Endothelial cell of umbilical vein (primary cell): Measurements from ENCODE around the gene ADSS1. TPM values are rescaled to one million over a fixed set of nuclear protein-coding genes. Genes with fewer than 3 reads are reported as not detected.
"Not testable (repeated sequence)": the region's sequence is repeated elsewhere in the genome, so short reads cannot be mapped to it uniquely, and the experiment has no call there.

Experiments used
- BruUV-seq: library from RNA; stranded (reverse); fragments of 400-500 nt; replicated peaks from 2 replicates; lab custom pipeline; 2021; lab: Mats Ljungman, UMichigan
- CTCF ChIA-PET: fragments of 300-600, 350-600 bp; sonication (Branson Sonifier 250); formaldehyde crosslinking; loops from one replicate; lab custom pipeline; 2021; ENCODE audit warnings: antibody characterized with exemption, inconsistent platforms; lab: Charles Lee
- POLR2A ChIA-PET: fragments of 300-600, 350-600 bp; sonication (Branson Sonifier 250); formaldehyde crosslinking; loops from one replicate; lab custom pipeline; 2021; ENCODE audit warnings: antibody characterized with exemption, inconsistent platforms; lab: Charles Lee
- DNase-seq: peaks from one replicate; pipeline ENCODE4 v3.0.0-alpha.2; 2011; ENCODE audit warnings: low read depth, low spot score
- FAIRE-seq: peaks from 2 replicates; lab custom pipeline; 2011; peaks lifted over from hg19 to GRCh38; lab: Jason Lieb, UNC
- H2AFZ ChIP-seq: 2 replicates; pipeline ENCODE4 v1.6.0; 2012; ENCODE audit warnings: low read depth, low read length, control low read depth, inconsistent platforms
- H3K27ac ChIP-seq: 2 replicates; pipeline ENCODE4 v1.5.1; 2011; ENCODE audit warnings: low read depth, mild to moderate bottlenecking, control low read depth, low read length, moderate library complexity; ENCODE audit not compliant: insufficient read depth
- H3K27me3 ChIP-seq, 2 experiments: 2 replicates each; pipeline versions ENCODE4 v1.6.0 to v1.6.1; 2011; ENCODE audit warnings: low read length in 2 of 2, mixed read lengths in 1 of 2; ENCODE audit not compliant: control insufficient read depth in 2 of 2, insufficient read depth in 2 of 2
- H3K36me3 ChIP-seq, 2 experiments: 2 replicates in 1 of 2; 3 replicates in 1 of 2; pipeline ENCODE4 v1.5.1; 2011; ENCODE audit warnings: low read length in 2 of 2, mild to moderate bottlenecking in 1 of 2, moderate library complexity in 1 of 2; ENCODE audit not compliant: control insufficient read depth in 2 of 2, insufficient read depth in 2 of 2; ENCODE audit errors: extremely low read depth in 1 of 2
- H3K4me1 ChIP-seq: 3 replicates; pipeline ENCODE4 v1.5.1; 2011; ENCODE audit warnings: mild to moderate bottlenecking, low read length; ENCODE audit not compliant: control insufficient read depth, insufficient read depth; ENCODE audit errors: extremely low read depth
- H3K4me2 ChIP-seq: 2 replicates; pipeline ENCODE4 v1.6.1; 2011; ENCODE audit warnings: low read length, control low read depth, mixed read lengths; ENCODE audit not compliant: insufficient read depth
- H3K4me3 ChIP-seq, 3 experiments: fragments of 200-600 bp in 1 of 3; sonication (generic), shearing (Covaris generic) in 1 of 3; replicated peaks in 1 of 3; 2 replicates each; pipeline ENCODE4 v1.5.1; 2011 to 2016; ENCODE audit warnings: control low read depth in 3 of 3, low read length in 3 of 3, mild to moderate bottlenecking in 2 of 3, inconsistent platforms in 1 of 3, low read depth in 1 of 3, moderate library complexity in 1 of 3; ENCODE audit not compliant: insufficient read depth in 1 of 3
- H3K79me2 ChIP-seq: 2 replicates; pipeline ENCODE4 v1.6.0; 2012; ENCODE audit warnings: low read length, inconsistent platforms; ENCODE audit not compliant: control insufficient read depth, insufficient read depth
- H3K9ac ChIP-seq: replicated peaks from 2 replicates; pipeline ENCODE3; 2011; ENCODE audit warnings: low read length, control low read depth; ENCODE audit not compliant: insufficient read depth; ENCODE audit errors: extremely low read depth
- H3K9me1 ChIP-seq: replicated peaks from 3 replicates; pipeline ENCODE4 v1.6.0; 2011; ENCODE audit warnings: mild to moderate bottlenecking, low read length; ENCODE audit not compliant: control insufficient read depth, insufficient read depth; ENCODE audit errors: extremely low read depth
- H3K9me3 ChIP-seq: replicated peaks from 2 replicates; pipeline ENCODE4 v1.5.1; 2012; ENCODE audit warnings: low read length, inconsistent platforms; ENCODE audit not compliant: control insufficient read depth, insufficient read depth
- H4K20me1 ChIP-seq: replicated peaks from 2 replicates; pipeline ENCODE3; 2011; ENCODE audit warnings: mild to moderate bottlenecking, low read length; ENCODE audit not compliant: control insufficient read depth, insufficient read depth; ENCODE audit errors: extremely low read depth
- FOS ChIP-seq: IDR thresholded peaks from 2 replicates; pipeline ENCODE4 v1.6.1; 2011; ENCODE audit warnings: mild to moderate bottlenecking, low read length, moderate library complexity, borderline replicate concordance; ENCODE audit not compliant: insufficient read depth
- GATA2 ChIP-seq: IDR thresholded peaks from 2 replicates; pipeline ENCODE4 v1.7.0; 2011; ENCODE audit warnings: low read depth, mild to moderate bottlenecking, moderate library complexity, mixed read lengths, low read length; ENCODE audit not compliant: insufficient read length, insufficient read depth
- JUN ChIP-seq: IDR thresholded peaks from 2 replicates; pipeline ENCODE4 v1.6.1; 2011; ENCODE audit warnings: borderline replicate concordance, low read depth; ENCODE audit not compliant: insufficient read length, insufficient read depth
- MAX ChIP-seq: IDR thresholded peaks from 2 replicates; pipeline ENCODE4 v1.6.1; 2011; ENCODE audit not compliant: insufficient read depth, insufficient read length
- MYC ChIP-seq: IDR thresholded peaks from one replicate; pipeline ENCODE4 v1.6.1; 2011; ENCODE audit warnings: mild to moderate bottlenecking, low read depth, low read length
- POLR2A ChIP-seq: IDR thresholded peaks from 2 replicates; pipeline ENCODE4 v1.6.1; 2012; ENCODE audit warnings: low read depth, mild to moderate bottlenecking, control low read depth, low read length
- dilution Hi-C: fragments of 300-500 bp; cut with MboI; formaldehyde crosslinking; loops from one replicate; pipeline ENCODE4 v1.15.0; 2019; ENCODE audit warnings: low sequenced_read_pairs; ENCODE audit not compliant: extremely low pct_ligation_motif_present
- intact Hi-C: fragments of 100-400 bp; cut with micrococcal nuclease; formaldehyde crosslinking; loops from one replicate; pipeline ENCODE4 v1.10.0; 2022
- polyA plus RNA-seq, 4 experiments: library from polyadenylated mRNA; depleted of rRNA in 3 of 4; stranded (reverse) in 3 of 4; unstranded in 1 of 4; fragments of >200 nt; gene quantifications; 2 replicates each; pipeline versions ENCODE4 v1.2.1 to v1.2.3, GENCODE V29; 2011 to 2012; ENCODE audit warnings: missing spikeins in 1 of 4
- total RNA-seq: library from RNA; stranded (reverse); gene quantifications from 2 replicates; pipeline ENCODE4 v1.2.3, GENCODE V29; 2021

ADSS1 gene
- total and polyA plus RNA-seq, 2 donors (not counting 3 experiments of a cell fraction or from before 2014, with no cell fraction given) = 1.9 TPM

DNA sequence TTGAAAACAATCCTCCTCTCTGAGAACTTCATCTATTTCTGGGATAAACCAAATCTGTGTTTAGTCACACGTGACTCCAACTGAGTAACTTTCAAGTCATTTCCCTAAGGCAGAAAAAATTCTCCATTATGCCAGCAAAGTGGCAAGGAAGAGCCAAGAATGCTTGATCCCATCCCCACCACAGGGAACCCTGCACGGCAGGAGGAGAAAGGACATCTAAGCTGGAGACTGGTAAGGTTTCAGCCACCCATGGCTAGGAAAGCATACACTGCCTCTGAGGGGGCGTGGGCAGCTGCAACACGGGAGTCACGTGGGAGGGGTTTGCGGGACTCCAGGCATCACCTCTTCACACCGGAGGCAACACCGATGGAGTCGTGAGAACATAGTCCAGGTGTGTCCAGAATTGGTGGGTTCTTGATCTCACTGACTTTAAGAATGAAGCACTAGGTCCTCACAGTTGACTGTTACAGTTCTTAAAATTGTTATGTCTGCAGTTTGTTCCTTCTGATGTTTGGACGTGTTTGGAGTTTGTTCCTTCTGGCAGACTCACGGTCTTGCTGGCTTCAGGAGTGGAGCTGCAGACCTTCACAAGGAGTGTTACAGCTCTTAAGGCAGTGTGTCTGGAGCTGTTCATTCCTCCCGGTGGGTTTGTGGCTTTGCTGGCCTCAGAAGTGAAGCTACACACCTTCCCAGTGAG lies 26.2 kb downstream of the ADSS1 start:
- Histone ChIP-seq H3K4me3 (no peak overlapping the region), H3K4me2 (no peak overlapping the region), H3K36me3 (no peaks in the 10 kb centered on the region), H3K79me2 (peaks cover 19% of the 10 kb centered on the region), H3K9ac (no peak overlapping the region), H2AFZ (no peak overlapping the region), H4K20me1 (no peaks in the 10 kb centered on the region), H3K27me3 (no peaks in the 10 kb centered on the region), H3K9me1 (no peaks in the 10 kb centered on the region), H3K27ac (no peak overlapping the region), H3K4me1 (peaks cover 8% of the 10 kb centered on the region), H3K9me3 (no peaks in the 10 kb centered on the region)
- dilution Hi-C loops (no loop called here), intact Hi-C loops (loop anchor here (5.0 kb wide), 1 partner anchor 77 kb away; no protein-coding TSS in a partner anchor)
- DNase-seq (no peak), FAIRE-seq (no peak)
- ChIA-PET POLR2A (no interaction called here), CTCF (interaction anchor here (0.5 to 2.6 kb wide), 4 partner anchors 13 to 43 kb away, joined by 3 to 11 read pairs (median 4); no protein-coding TSS in a partner anchor)
- TF ChIP-seq MYC (no peak), JUN (no peak), GATA2 (no peak), MAX (no peak), FOS (no peak), POLR2A (no peak)
- no TSS peak for BruUV-seq

GRCh38 chr14:104750753-104751057 lies 26.7 kb downstream of the ADSS1 start:
- H3K4me3 ChIP-seq, H3K9me1 ChIP-seq, H3K27ac ChIP-seq, H3K9me3 ChIP-seq, H4K20me1 ChIP-seq, H3K27me3 ChIP-seq, H3K36me3 ChIP-seq, dilution Hi-C loops, DNase-seq, H2AFZ ChIP-seq, BruUV-seq, FAIRE-seq, H3K9ac ChIP-seq, POLR2A ChIA-PET, H3K4me1 ChIP-seq, H3K4me2 ChIP-seq: not testable (repeated sequence)
- intact Hi-C loops = loop anchor here (5.0 kb wide), 1 partner anchor 77 kb away; no protein-coding TSS in a partner anchor
- CTCF ChIA-PET = interaction anchor here (0.5 to 2.6 kb wide), 4 partner anchors 13 to 44 kb away, joined by 3 to 11 read pairs (median 4); no protein-coding TSS in a partner anchor
- peaks cover 22% of the 10 kb centered on the region for H3K79me2 ChIP-seq
